Lower lobe of right lung (tissue), 2 donors: ENCODE measurements around the gene RAB10. TPM values are rescaled to one million over a fixed set of nuclear protein-coding genes. Genes with fewer than 3 reads are reported as not detected.

Experiments used
- ATAC-seq, 2 donors: fragments of 200-7000 bp; cut with Tn5 transposase; one replicate each; pipeline ENCODE4 v1.9.1; 2020 to 2022; ENCODE audit warnings: mild to moderate bottlenecking in 2 of 2, moderate library complexity in 2 of 2
- DNase-seq: peaks from one replicate; pipeline ENCODE4 v3.0.0-alpha.2; 2020
- H3K27ac ChIP-seq: fragments of 200-600 bp; one replicate; pipeline ENCODE4 v1.8.0; 2022
- H3K27me3 ChIP-seq: fragments of 200-600 bp; one replicate; pipeline ENCODE4 v1.8.0; 2022; ENCODE audit warnings: low read depth
- H3K36me3 ChIP-seq: fragments of 200-600 bp; one replicate; pipeline ENCODE4 v1.8.0; 2022; ENCODE audit warnings: mild to moderate bottlenecking
- H3K4me1 ChIP-seq: fragments of 200-600 bp; one replicate; pipeline ENCODE4 v1.8.0; 2022
- H3K4me3 ChIP-seq: fragments of 200-600 bp; one replicate; pipeline ENCODE4 v1.8.0; 2022; ENCODE audit warnings: mild to moderate bottlenecking
- H3K9me3 ChIP-seq: fragments of 200-600 bp; one replicate; pipeline ENCODE4 v1.8.0; 2022
- CTCF ChIP-seq: fragments of 200-600 bp; IDR thresholded peaks from one replicate; pipeline ENCODE4 v1.8.0; 2022; ENCODE audit warnings: antibody characterized with exemption, mild to moderate bottlenecking
- intact Hi-C: fragments of 100-400 bp; cut with DNase I; formaldehyde crosslinking; loops from one replicate; pipeline ENCODE4 v1.11.0; 2022
- total RNA-seq: library from RNA; stranded (reverse); fragmentation: NEBNext Ultra II Directional; extraction: Animal tissue kit (Norgen Biotek cat#: 25700); gene quantifications from one replicate; pipeline ENCODE4 v1.2.1, GENCODE V29; 2021
- donor health status: DM: no; HTN: yes; CAD: no; lungs with severe emphysema.

The RAB10 gene
- total RNA-seq, 1 donor from 2014 or later: 113 TPM

DNA sequence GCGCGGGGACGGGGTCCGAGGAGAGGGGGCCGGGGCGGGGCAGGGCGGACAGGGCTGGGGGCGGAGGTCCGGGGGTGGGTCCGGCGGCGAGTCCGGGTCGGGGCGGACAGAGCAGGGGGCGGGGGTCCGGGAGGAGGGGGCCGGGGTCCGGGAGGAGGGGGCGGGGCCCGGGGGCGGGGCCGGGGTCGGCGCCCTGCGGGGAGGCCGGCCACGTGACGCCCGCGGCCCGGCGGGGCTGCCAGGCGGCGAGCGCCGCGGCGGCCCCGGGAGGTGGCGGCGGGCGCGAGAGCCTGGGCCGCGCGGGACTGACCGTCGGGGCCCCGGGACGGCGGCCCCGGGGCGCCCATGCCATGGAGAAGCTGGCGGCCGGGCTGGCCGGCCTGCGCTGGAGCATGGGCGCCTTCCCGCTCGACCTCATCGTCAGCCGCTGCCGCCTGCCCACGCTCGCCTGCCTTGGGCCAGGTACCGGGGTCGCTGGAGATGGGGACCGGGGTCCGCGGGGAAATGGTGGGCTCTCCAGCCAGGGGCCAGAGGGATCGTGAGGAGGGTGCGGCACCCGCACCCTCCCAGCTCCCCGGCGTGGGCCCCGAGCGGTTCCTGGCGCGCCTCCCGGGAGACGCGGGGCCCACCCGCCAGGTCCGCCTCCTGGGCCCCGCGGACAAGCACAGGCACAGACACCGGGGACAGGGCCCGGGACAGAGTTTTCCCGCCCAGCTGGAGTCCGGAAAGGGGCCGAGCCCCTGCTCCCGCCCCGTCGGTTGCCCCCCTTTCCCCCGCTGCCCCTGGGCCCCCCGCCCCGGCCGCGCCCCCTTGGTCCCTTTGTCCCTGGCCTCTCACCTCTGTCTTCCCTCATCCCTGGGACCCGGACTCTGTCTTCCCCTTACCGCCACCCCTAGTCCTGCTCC lies 139.2 kb downstream of the RAB10 start, which contains the start of gene GAREM2:
Gene GAREM2 (plus strand): TSS at position 218 of the 905 bp plus-strand sequence. CDS start 133 bp downstream, at position 351.
- Histone ChIP-seq H3K27me3 (peaks cover 44% of the 10 kb centered on the region), H3K36me3 (no peaks in the 10 kb centered on the region), H3K9me3 (no peaks in the 10 kb centered on the region), H3K4me1 (peaks cover 7% of the 10 kb centered on the region), H3K27ac (no peak within 1 kb of the TSS), H3K4me3 (peak within 1 kb of the TSS; percentile 45)
- DNase-seq: no peak
- intact Hi-C loops: no loop called here
- peak; percentile 20 to 36 for ATAC-seq
- no peak for TF ChIP-seq CTCF

- DNase-seq (no peak), ATAC-seq (no peak)
- H3K4me1 ChIP-seq: peaks cover 7% of the 10 kb centered on the region
- no peaks in the 10 kb centered on the region for H3K36me3 ChIP-seq
- intact Hi-C loops: no loop called here
- no peak overlapping the region for H3K27ac ChIP-seq
- no peaks in the 10 kb centered on the region for H3K9me3 ChIP-seq
- H3K27me3 ChIP-seq: peaks cover 45% of the 10 kb centered on the region
- no peak for TF ChIP-seq CTCF
- peak overlapping the region; percentile 45 for H3K4me3 ChIP-seq
Observed at GRCh38 chr2:26173776-26174482, 140.0 kb downstream of the RAB10 start.

DNA sequence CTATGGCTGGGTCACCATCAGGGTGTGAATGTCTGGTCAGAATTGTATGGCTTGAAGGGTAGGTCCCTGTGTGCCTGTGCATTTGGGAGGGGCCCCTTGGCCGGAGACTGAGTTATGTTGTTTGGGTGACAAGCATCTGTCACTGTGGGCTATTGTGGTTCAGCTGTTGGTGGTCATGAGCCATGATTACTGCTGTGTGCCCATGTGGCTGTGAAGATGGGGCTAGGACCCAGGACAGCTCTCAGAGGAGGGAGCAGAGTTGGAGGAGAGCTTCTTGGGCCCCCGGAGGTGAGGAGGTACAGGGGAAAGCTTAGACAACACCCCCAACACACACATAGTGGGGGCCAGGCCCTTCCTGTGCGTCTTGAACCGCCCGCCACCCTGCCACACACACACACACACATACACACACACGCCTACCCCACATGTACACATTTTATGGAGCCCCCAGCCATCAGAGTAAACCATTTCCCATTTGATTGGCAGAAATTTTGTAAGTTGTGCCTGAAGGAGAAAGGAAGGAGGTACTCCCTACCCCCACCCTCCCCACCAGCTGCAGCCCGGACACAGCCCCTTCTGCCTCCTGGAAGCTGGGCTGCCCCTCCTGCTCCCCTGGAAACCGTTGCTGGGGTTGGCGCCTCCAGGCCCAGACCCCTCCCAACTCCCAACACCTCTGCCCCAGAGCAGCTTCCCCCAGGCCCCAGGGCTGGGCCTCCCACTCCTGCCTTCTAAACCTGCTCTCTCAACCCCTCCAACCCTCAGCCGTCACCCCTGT lies 141.0 kb downstream of the RAB10 start:
- intact Hi-C loops: no loop called here
- TF ChIP-seq CTCF: no peak
- H3K36me3 ChIP-seq: no peaks in the 10 kb centered on the region
- no peak overlapping the region for H3K4me3 ChIP-seq
- DNase-seq: no peak
- no peak for ATAC-seq
- H3K27me3 ChIP-seq: peaks cover 55% of the 10 kb centered on the region
- peaks cover 14% of the 10 kb centered on the region for H3K4me1 ChIP-seq
- no peak overlapping the region for H3K27ac ChIP-seq
- H3K9me3 ChIP-seq: no peaks in the 10 kb centered on the region

GRCh38 chr2:26175466-26176278 lies 141.8 kb downstream of the RAB10 start:
- DNase-seq (no peak), ATAC-seq (no peak)
- no peaks in the 10 kb centered on the region for H3K9me3 ChIP-seq
- H3K4me3 ChIP-seq: no peak overlapping the region
- no peak overlapping the region for H3K27ac ChIP-seq
- peaks cover 62% of the 10 kb centered on the region for H3K27me3 ChIP-seq
- intact Hi-C loops: no loop called here
- peaks cover 14% of the 10 kb centered on the region for H3K4me1 ChIP-seq
- no peak for TF ChIP-seq CTCF
- no peaks in the 10 kb centered on the region for H3K36me3 ChIP-seq
